ENCODE data around the gene KCNJ14. TPM values are rescaled to one million over a fixed set of nuclear protein-coding genes. Genes with fewer than 3 reads are reported as not detected.

KCNJ14 gene
- total RNA-seq, 4 donors from 2014 or later = 4.2 to 4.7 (median 4.6) TPM

DNA sequence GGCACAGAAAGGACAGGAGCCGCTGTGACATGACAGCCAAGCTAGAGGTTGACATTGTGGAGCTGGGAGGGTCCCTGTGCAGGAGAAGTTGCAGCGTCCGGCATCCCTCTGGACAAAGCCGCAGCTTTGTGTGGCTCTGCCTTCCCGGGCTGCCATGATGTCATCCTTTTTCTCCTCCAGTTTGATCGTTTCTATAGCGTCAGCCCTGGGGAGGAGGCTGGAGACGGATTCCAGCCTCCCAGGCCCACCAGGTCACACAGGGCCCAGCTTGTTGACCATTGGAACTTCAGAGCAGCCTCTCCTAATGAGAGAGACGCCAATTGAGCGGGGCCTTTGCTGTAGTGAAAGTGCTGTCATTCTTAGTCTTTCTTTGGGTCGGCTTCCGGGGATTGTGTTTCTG lies 3.8 kb upstream of the KCNJ14 start:
- H3K4me3 ChIP-seq = no peak overlapping the region
- WGBS = 77% methylated on average over 12 of the region's 12 CpGs
- no peak for DNase-seq (ENCODE audit: low spot score in 2 of 2)
- TF ChIP-seq POLR2A (IDR thresholded peaks at IDR 0.05) = no peak
- no peak for TF ChIP-seq EP300 (IDR thresholded peaks at IDR 0.05)
- no peak for TF ChIP-seq POLR2AphosphoS5 (IDR thresholded peaks at IDR 0.05)
- TF ChIP-seq, protein P1, sequence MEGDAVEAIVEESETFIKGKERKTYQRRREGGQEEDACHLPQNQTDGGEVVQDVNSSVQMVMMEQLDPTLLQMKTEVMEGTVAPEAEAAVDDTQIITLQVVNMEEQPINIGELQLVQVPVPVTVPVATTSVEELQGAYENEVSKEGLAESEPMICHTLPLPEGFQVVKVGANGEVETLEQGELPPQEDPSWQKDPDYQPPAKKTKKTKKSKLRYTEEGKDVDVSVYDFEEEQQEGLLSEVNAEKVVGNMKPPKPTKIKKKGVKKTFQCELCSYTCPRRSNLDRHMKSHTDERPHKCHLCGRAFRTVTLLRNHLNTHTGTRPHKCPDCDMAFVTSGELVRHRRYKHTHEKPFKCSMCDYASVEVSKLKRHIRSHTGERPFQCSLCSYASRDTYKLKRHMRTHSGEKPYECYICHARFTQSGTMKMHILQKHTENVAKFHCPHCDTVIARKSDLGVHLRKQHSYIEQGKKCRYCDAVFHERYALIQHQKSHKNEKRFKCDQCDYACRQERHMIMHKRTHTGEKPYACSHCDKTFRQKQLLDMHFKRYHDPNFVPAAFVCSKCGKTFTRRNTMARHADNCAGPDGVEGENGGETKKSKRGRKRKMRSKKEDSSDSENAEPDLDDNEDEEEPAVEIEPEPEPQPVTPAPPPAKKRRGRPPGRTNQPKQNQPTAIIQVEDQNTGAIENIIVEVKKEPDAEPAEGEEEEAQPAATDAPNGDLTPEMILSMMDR (IDR thresholded peaks at IDR 0.05) = no peak
- no peaks in the 10 kb centered on the region for H3K9me3 ChIP-seq
- no peaks in the 10 kb centered on the region for H3K27me3 ChIP-seq
- H3K27ac ChIP-seq = no peak overlapping the region
- H3K4me1 ChIP-seq = peaks cover 9% of the 10 kb centered on the region
- peaks cover 89% of the 10 kb centered on the region for H3K36me3 ChIP-seq

DNA sequence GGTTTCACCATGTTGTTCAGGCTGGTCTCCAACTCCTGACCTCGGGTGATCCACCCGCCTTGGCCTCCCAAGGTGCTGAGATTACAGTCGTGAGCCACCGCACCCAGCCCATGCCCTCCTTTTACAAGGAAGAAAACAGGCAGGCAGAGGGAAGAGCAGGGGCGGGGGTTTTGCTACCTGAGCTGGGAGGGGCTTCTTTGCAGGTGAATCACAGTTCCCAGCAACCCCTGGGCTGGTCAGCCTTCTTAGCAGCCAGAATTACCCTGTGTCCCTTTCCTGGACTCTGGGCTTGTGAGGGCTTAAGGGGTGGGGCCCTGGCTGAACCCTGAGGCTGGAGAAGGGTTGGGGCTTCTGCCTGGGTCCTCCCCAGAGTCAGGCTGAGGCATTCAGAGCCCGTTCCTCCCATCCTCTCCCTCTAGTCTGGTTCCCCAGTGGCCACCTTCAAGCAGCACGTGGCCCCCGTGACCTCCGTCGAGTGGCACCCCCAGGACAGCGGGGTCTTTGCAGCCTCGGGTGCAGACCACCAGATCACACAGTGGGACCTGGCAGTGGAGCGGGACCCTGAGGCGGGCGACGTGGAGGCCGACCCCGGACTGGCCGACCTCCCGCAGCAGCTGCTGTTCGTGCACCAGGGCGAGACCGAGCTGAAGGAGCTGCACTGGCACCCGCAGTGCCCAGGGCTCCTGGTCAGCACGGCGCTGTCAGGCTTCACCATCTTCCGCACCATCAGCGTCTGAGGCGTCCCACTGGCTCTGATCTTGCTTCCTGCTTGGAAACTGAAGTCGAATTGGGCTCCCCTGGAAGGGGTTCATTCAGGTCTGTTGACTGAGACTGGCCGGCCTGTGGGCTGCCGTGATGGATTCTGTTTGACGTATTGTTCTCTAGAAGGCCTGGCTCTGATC lies 2.8 kb upstream of the KCNJ14 start:
- 87% methylated on average over 30 of the region's 33 CpGs for WGBS
- Histone ChIP-seq H3K4me1 (peaks cover 2% of the 10 kb centered on the region), H3K4me3 (no peak overlapping the region), H3K27ac (no peak overlapping the region), H3K27me3 (no peaks in the 10 kb centered on the region), H3K36me3 (peaks cover 85% of the 10 kb centered on the region), H3K9me3 (no peaks in the 10 kb centered on the region)
- DNase-seq (ENCODE audit: low spot score in 2 of 2) = no peak
- TF ChIP-seq, protein P1 (IDR thresholded peaks at IDR 0.05) = no peak
- TF ChIP-seq POLR2AphosphoS5 (IDR thresholded peaks at IDR 0.05) = no peak
- no peak for TF ChIP-seq EP300 (IDR thresholded peaks at IDR 0.05)
- no peak for TF ChIP-seq POLR2A (IDR thresholded peaks at IDR 0.05)

DNA sequence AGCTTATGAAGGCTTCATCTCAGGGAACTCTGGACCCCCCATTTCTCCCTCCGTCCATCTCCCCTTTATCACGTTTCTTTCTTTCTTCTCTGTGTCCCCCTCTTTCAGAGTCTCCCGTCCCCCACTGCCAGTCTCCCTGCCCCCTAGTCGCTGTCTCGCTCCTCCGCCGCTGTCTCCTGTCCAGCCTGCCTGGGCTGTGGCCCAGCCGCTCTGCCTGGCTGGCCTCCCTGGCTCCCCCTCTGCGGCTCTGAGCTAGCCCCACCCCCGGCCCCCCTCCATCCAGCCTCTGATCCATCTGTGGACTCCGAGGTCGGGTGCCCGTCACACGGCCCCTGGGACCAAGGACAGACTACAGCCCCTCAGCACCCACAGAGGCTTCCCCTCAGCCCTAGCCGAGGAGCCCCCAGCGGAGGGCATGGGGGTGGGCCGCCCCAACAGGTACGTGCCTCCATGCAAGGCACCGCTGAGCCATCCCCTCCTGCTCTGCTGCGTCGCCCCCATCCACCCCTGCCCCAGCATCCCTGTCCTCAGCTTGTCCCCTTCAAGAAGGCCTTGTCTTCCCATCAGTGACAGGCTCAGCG lies 1.1 kb upstream of the KCNJ14 start:
- Histone ChIP-seq H3K27ac (no peak overlapping the region), H3K27me3 (no peaks in the 10 kb centered on the region), H3K36me3 (peaks cover 71% of the 10 kb centered on the region), H3K9me3 (no peaks in the 10 kb centered on the region), H3K4me3 (no peak overlapping the region), H3K4me1 (no peaks in the 10 kb centered on the region)
- TF ChIP-seq POLR2A (IDR thresholded peaks at IDR 0.05) (no peak), EP300 (IDR thresholded peaks at IDR 0.05) (no peak), POLR2AphosphoS5 (IDR thresholded peaks at IDR 0.05) (no peak)
- TF ChIP-seq, protein P1 (IDR thresholded peaks at IDR 0.05) = no peak
- peak in 1 of 2 donors; percentile 64 for DNase-seq (ENCODE audit: low spot score in 2 of 2)
- WGBS = 88% methylated on average over 22 of the region's 22 CpGs

DNA sequence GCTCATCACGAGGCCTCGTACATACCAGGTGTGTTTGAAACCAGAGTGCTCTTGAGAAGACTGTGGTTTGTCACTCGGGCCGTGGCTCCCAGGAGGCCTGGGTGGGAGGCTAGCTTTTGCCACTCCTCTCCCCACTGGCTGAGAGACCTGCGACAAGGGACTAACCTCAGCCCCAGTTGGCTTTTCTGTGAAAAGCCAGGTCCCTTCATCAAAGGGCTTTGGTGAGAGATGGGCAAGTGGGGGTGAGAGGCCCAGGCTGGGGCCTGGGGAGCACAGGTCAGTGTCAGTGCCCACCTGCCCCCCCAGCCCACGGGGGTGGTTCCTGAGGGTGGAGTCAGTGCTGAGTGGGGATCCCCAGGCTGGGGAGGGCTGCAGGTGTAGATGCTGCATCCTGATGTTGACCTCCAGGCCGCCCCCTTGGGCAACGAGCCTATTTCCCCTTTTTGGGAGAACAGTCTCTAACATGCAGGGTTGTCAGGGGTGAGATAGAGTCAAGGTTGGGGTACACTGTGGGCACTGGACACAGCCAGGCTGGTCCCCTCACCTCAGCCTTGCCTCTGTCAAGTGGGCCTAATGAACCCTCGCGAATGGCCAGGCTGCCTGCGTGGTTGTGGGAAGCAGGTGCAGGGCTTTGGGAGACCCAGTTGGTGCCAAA lies 661 bp downstream of the KCNJ14 start:
- H3K9me3 ChIP-seq = no peaks in the 10 kb centered on the region
- WGBS = 89% methylated on average over 5 of the region's 11 CpGs
- no peak overlapping the region for H3K4me3 ChIP-seq
- no peaks in the 10 kb centered on the region for H3K27me3 ChIP-seq
- no peak overlapping the region for H3K27ac ChIP-seq
- no peaks in the 10 kb centered on the region for H3K4me1 ChIP-seq
- H3K36me3 ChIP-seq = peaks cover 53% of the 10 kb centered on the region
- peak in 1 of 2 donors; percentile 58 for DNase-seq (ENCODE audit: low spot score in 2 of 2)
- TF ChIP-seq EP300 (IDR thresholded peaks at IDR 0.05) (no peak), POLR2A (IDR thresholded peaks at IDR 0.05) (no peak), POLR2AphosphoS5 (IDR thresholded peaks at IDR 0.05) (no peak)
- TF ChIP-seq, protein P1 (IDR thresholded peaks at IDR 0.05) = no peak

DNA sequence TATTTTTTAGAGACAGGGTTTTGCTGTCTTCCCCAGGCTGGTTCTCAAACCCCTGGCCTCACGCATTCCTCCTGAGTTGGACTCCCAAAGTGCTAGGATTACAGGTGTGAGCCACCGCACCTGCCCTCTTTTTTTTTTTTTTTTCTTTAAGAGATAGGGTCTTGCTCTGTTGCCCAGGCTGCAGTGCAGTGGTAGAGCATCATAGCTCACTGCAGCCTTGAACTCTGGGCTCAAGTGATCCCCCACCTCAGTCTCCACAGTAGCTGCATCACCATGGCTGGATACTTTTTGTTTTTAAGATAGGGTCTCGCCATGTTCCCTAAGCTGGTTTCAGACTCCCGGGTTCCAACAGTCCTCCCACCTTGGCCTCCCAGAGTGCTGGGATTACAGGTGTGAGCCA lies 1.5 kb downstream of the KCNJ14 start:
- Histone ChIP-seq H3K36me3 (peaks cover 45% of the 10 kb centered on the region), H3K4me1 (no peaks in the 10 kb centered on the region), H3K27ac (no peak overlapping the region), H3K4me3 (no peak overlapping the region), H3K27me3 (no peaks in the 10 kb centered on the region), H3K9me3 (no peaks in the 10 kb centered on the region)
- 96% methylated on average over 4 of the region's 4 CpGs for WGBS
- no peak for DNase-seq (ENCODE audit: low spot score in 2 of 2)
- TF ChIP-seq, protein P1 (IDR thresholded peaks at IDR 0.05) = no peak
- TF ChIP-seq EP300 (IDR thresholded peaks at IDR 0.05) = no peak
- TF ChIP-seq POLR2A (IDR thresholded peaks at IDR 0.05) = no peak
- TF ChIP-seq POLR2AphosphoS5 (IDR thresholded peaks at IDR 0.05) = no peak
